GM21526 (cell line): ENCODE data around the gene NDUFA13.

Source experiments
- ATAC-seq: cut with Tn5 transposase; IDR thresholded peaks from one replicate; pipeline ENCODE4 v1.9.1; 2021; ENCODE audit warnings: moderate library complexity; ENCODE audit not compliant: unreplicated experiment, low FRiP score

Gene NDUFA13

GRCh38 chr19:19566306-19566705 lies 50.3 kb downstream of the NDUFA13 start:
- ATAC-seq: no peak

GRCh38 chr19:19567391-19567790 lies 51.4 kb downstream of the NDUFA13 start:
- no peak for ATAC-seq

- no peak for ATAC-seq
Measured at GRCh38 chr19:19568802-19569756, 53.1 kb downstream of the NDUFA13 start.

- ATAC-seq: no peak
Measured at GRCh38 chr19:19570571-19570970, 54.5 kb downstream of the NDUFA13 start.

- no peak for ATAC-seq
Measured at GRCh38 chr19:19571071-19571786, 55.2 kb downstream of the NDUFA13 start.

GRCh38 chr19:19575411-19575810 lies 59.4 kb downstream of the NDUFA13 start:
- ATAC-seq: no peak
